Measurements from ENCODE around the gene NT5DC3.

NT5DC3 gene

GRCh38 chr12:103745962-103746361, 95.1 kb downstream of the NT5DC3 start:
- no peaks in the 10 kb centered on the region; the same call in 1 of the 2 replicates for H3K27me3 ChIP-seq
- no peak for TF ChIP-seq CTCF (IDR thresholded peaks at IDR 0.05; ENCODE audit: low read depth, low read length)
- H3K9me3 ChIP-seq = no peaks in the 10 kb centered on the region
- no peaks in the 10 kb centered on the region for H3K4me1 ChIP-seq
- no peak overlapping the region for H3K4me3 ChIP-seq (ENCODE audit: low read depth, low read length)
- no peaks in the 10 kb centered on the region for H3K36me3 ChIP-seq
- DNase-seq = no peak

- TF ChIP-seq CTCF (IDR thresholded peaks at IDR 0.05; ENCODE audit: low read depth, low read length) = no peak
- H3K4me1 ChIP-seq = no peaks in the 10 kb centered on the region
- H3K4me3 ChIP-seq (ENCODE audit: low read depth, low read length) = no peak overlapping the region
- no peaks in the 10 kb centered on the region for H3K36me3 ChIP-seq
- no peaks in the 10 kb centered on the region; the same call in 1 of the 2 replicates for H3K27me3 ChIP-seq
- DNase-seq = no peak
- H3K9me3 ChIP-seq = no peaks in the 10 kb centered on the region
Measured at GRCh38 chr12:103743788-103744187, 97.2 kb downstream of the NT5DC3 start.

- no peaks in the 10 kb centered on the region for H3K36me3 ChIP-seq
- no peak for DNase-seq
- TF ChIP-seq CTCF (IDR thresholded peaks at IDR 0.05; ENCODE audit: low read depth, low read length) = no peak
Measured at GRCh38 chr12:103742349-103742932, 98.6 kb downstream of the NT5DC3 start.

GRCh38 chr12:103737881-103738280, 103.2 kb downstream of the NT5DC3 start:
- no peak for DNase-seq
- Histone ChIP-seq H3K4me3 (ENCODE audit: low read depth, low read length) (no peak overlapping the region), H3K27me3 (peaks cover 10% of the 10 kb centered on the region), H3K9me3 (no peaks in the 10 kb centered on the region), H3K36me3 (no peaks in the 10 kb centered on the region), H3K4me1 (no peaks in the 10 kb centered on the region)
- TF ChIP-seq CTCF (IDR thresholded peaks at IDR 0.05; ENCODE audit: low read depth, low read length) = no peak

More at GRCh38 chr12:103742349-103742932, 98.6 kb downstream of the NT5DC3 start:
- Histone ChIP-seq H3K4me3 (ENCODE audit: low read depth, low read length) (no peak overlapping the region; the same call in 1 of the 2 replicates), H3K4me1 (no peaks in the 10 kb centered on the region), H3K27me3 (no peaks in the 10 kb centered on the region; the same call in 1 of the 2 replicates), H3K9me3 (no peaks in the 10 kb centered on the region)

- Histone ChIP-seq H3K9me3 (no peaks in the 10 kb centered on the region), H3K27me3 (peaks cover 10% of the 10 kb centered on the region)
- no peak for DNase-seq
Measured at GRCh38 chr12:103736572-103736971, 104.5 kb downstream of the NT5DC3 start.

More at GRCh38 chr12:103736572-103736971, 104.5 kb downstream of the NT5DC3 start:
- Histone ChIP-seq H3K36me3 (no peaks in the 10 kb centered on the region), H3K4me1 (no peaks in the 10 kb centered on the region), H3K4me3 (ENCODE audit: low read depth, low read length) (no peak overlapping the region)
- no peak for TF ChIP-seq CTCF (IDR thresholded peaks at IDR 0.05; ENCODE audit: low read depth, low read length)

Measured in BE2C (cell line).